Osteoblast (primary cell): ENCODE data around the gene COL24A1. TPM values are rescaled to one million over a fixed set of nuclear protein-coding genes. Genes with fewer than 3 reads are reported as not detected.

Experiments
- DNase-seq: peaks from one replicate; pipeline ENCODE4 v3.0.0; 2011; ENCODE audit warnings: low spot score, mixed read lengths; ENCODE audit not compliant: insufficient read length; ENCODE audit errors: missing footprints
- H2AFZ ChIP-seq: 2 replicates; pipeline ENCODE4 v1.6.0; 2011; ENCODE audit warnings: mild to moderate bottlenecking, low read length
- H3K27ac ChIP-seq: 2 replicates; pipeline ENCODE4 v1.5.1; 2011; ENCODE audit warnings: mild to moderate bottlenecking, low read depth, low read length, moderate library complexity
- H3K27me3 ChIP-seq: 2 replicates; pipeline ENCODE4 v1.6.0; 2012; ENCODE audit warnings: mild to moderate bottlenecking, control low read depth, inconsistent platforms, low read length, moderate library complexity; ENCODE audit not compliant: insufficient read depth
- H3K36me3 ChIP-seq: 2 replicates; pipeline ENCODE4 v1.5.1; 2011; ENCODE audit warnings: mild to moderate bottlenecking, low read length, control low read depth, moderate library complexity; ENCODE audit not compliant: insufficient read depth
- H3K4me1 ChIP-seq: 2 replicates; pipeline ENCODE4 v1.5.1; 2011; ENCODE audit warnings: mild to moderate bottlenecking, low read length, control low read depth, moderate library complexity; ENCODE audit not compliant: insufficient read depth
- H3K4me2 ChIP-seq: 2 replicates; pipeline ENCODE4 v1.6.0; 2011; ENCODE audit warnings: mild to moderate bottlenecking, low read length; ENCODE audit not compliant: insufficient read depth
- H3K4me3 ChIP-seq: fragments of 200-600 bp; sonication (generic); 3 replicates; pipeline ENCODE4 v1.5.1; 2012; ENCODE audit warnings: mild to moderate bottlenecking, low read length, inconsistent platforms; ENCODE audit not compliant: insufficient read depth
- H3K79me2 ChIP-seq: 2 replicates; pipeline ENCODE4 v1.6.0; 2012; ENCODE audit warnings: mild to moderate bottlenecking, low read length, control low read depth, inconsistent platforms; ENCODE audit not compliant: insufficient read depth
- H3K9me3 ChIP-seq: 2 replicates; pipeline ENCODE4 v1.5.1; 2011; ENCODE audit warnings: low read depth, low read length, control low read depth
- H4K20me1 ChIP-seq: 2 replicates; pipeline ENCODE4 v1.6.0; 2012; ENCODE audit warnings: mild to moderate bottlenecking, low read length, control low read depth; ENCODE audit not compliant: insufficient read depth
- total RNA-seq: library from RNA; depleted of rRNA; stranded (reverse); fragments of >200 nt; gene quantifications from 2 replicates; pipeline ENCODE4 v1.2.3, GENCODE V29; 2012
- TF ChIP-seq, protein P1 (sequence below): IDR thresholded peaks from 2 replicates; pipeline ENCODE4 v1.5.1; 2011; ENCODE audit warnings: mild to moderate bottlenecking, low read depth, low read length, moderate library complexity; ENCODE audit errors: extremely low read depth

The COL24A1 gene
- total RNA-seq, 1 donor = 1.1 TPM

DNA sequence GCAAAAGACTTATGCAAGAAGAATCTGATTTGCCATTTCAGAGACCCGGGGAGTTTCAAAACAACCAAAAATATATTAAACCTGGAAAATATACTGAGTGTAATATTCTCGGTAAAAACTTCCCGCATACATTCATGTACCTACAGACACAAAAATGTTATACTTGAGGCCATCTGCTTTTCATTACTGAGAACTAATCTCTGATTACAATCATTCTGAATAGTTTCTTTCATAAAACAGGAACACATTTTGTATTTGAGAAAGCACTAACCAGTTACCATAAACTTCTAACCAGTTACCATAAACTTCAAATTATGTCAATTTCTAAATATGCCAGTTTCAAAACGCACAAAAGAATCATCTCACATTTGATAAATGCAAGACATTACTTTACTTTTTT, 456.1 kb downstream of the COL24A1 start:
- Histone ChIP-seq H3K4me3 (no peak overlapping the region), H4K20me1 (no peaks in the 10 kb centered on the region), H3K9me3 (no peaks in the 10 kb centered on the region), H3K4me2 (no peak overlapping the region), H3K27me3 (no peaks in the 10 kb centered on the region), H2AFZ (no peak overlapping the region), H3K4me1 (no peaks in the 10 kb centered on the region), H3K79me2 (peaks cover 44% of the 10 kb centered on the region), H3K36me3 (peaks cover 47% of the 10 kb centered on the region), H3K27ac (no peak overlapping the region)
- DNase-seq = no peak
- TF ChIP-seq, protein P1, sequence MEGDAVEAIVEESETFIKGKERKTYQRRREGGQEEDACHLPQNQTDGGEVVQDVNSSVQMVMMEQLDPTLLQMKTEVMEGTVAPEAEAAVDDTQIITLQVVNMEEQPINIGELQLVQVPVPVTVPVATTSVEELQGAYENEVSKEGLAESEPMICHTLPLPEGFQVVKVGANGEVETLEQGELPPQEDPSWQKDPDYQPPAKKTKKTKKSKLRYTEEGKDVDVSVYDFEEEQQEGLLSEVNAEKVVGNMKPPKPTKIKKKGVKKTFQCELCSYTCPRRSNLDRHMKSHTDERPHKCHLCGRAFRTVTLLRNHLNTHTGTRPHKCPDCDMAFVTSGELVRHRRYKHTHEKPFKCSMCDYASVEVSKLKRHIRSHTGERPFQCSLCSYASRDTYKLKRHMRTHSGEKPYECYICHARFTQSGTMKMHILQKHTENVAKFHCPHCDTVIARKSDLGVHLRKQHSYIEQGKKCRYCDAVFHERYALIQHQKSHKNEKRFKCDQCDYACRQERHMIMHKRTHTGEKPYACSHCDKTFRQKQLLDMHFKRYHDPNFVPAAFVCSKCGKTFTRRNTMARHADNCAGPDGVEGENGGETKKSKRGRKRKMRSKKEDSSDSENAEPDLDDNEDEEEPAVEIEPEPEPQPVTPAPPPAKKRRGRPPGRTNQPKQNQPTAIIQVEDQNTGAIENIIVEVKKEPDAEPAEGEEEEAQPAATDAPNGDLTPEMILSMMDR = no peak

DNA sequence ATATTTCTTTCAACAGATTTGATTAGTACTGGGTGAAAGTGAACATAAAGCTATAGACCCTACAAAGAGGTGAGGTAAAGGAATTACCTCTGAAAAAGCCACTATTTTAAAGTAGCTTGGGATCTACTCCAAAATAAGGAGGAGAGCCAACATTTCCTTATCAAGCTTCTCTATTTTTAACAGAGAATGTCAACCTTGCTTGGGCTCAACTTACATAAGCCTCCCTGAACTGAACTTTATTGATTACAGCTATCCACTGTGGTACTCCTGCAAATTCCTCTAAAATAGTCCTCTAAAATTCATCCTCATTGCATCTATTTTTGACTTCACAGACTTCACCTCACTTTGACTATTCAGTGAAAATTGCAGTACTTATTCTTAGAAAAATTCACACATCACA, 458.7 kb downstream of the COL24A1 start:
- Histone ChIP-seq H3K4me1 (peaks cover 4% of the 10 kb centered on the region), H3K79me2 (peaks cover 26% of the 10 kb centered on the region), H3K4me3 (no peak overlapping the region), H3K27ac (no peak overlapping the region), H4K20me1 (no peaks in the 10 kb centered on the region), H2AFZ (no peak overlapping the region), H3K9me3 (no peaks in the 10 kb centered on the region), H3K36me3 (peaks cover 33% of the 10 kb centered on the region), H3K4me2 (no peak overlapping the region), H3K27me3 (no peaks in the 10 kb centered on the region)
- TF ChIP-seq, protein P1 = no peak
- no peak for DNase-seq

DNA sequence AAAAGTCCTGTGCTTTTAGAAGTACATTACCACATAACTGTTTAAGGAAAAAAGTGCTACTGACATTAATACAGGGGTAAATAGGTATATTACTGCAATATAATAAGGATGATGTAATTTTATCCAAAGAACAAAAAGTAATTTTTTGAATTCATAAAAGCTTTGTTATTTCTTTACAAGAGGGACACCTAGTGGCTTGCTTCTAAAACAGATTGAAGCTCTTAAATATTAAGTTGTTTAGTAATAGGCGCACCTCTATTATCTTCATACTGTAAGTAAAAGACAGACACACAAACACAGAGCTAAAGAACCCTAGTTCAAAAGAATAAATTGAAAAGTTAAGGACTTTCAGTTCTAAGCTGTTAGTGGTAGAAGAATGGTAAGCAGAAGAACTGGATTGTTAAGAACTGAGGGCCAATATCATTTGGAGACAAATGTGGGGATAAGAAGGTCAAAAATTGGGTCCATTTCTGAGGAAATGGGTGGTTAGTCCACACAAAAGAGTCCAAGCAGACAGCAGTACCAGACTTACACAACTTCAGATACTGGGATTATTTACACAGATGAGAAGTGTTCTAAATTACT, 463.8 kb downstream of the COL24A1 start:
- H4K20me1 ChIP-seq = no peaks in the 10 kb centered on the region
- H3K79me2 ChIP-seq = peaks cover 35% of the 10 kb centered on the region
- no peaks in the 10 kb centered on the region for H3K27me3 ChIP-seq
- no peak for DNase-seq
- peaks cover 15% of the 10 kb centered on the region for H3K4me1 ChIP-seq
- no peak overlapping the region for H3K4me3 ChIP-seq
- H3K27ac ChIP-seq = peak overlapping the region; percentile 65
- no peaks in the 10 kb centered on the region for H3K9me3 ChIP-seq
- peaks cover 12% of the 10 kb centered on the region for H3K36me3 ChIP-seq
- H3K4me2 ChIP-seq = no peak overlapping the region
- TF ChIP-seq, protein P1 = peak; percentile 60
- H2AFZ ChIP-seq = no peak overlapping the region

DNA sequence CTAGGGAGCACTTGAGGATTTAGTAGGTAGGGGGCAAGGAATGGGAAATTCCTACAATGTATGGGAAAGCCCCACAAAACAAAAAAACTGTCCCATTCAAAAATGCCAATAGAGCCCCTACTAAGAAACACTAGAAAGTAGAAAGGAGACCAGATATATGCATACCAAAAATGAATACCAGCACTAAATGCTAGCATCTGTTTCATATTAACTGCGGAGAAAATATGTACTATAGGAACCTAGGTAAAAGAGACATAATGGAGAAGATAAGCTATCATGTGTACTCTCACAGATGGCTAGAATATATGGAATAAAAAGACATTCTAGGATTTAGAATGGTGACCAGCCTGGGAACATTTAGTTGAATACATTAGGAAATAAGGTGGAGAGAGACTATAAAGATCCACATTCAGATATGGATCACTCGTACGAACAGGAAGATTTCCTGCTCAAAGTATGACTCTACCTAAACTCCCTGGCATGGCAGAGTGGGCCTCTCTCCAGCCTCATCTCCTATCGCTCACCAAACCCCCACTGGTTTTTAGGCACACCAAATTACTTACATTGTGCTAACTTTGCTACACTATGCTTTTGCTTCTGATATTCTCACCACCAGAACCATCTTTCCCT, 466.7 kb downstream of the COL24A1 start:
- TF ChIP-seq, protein P1 = no peak
- Histone ChIP-seq H3K36me3 (peaks cover 8% of the 10 kb centered on the region), H3K4me2 (no peak overlapping the region), H3K9me3 (no peaks in the 10 kb centered on the region), H2AFZ (no peak overlapping the region), H3K27ac (no peak overlapping the region), H3K4me1 (peaks cover 15% of the 10 kb centered on the region), H3K79me2 (peaks cover 41% of the 10 kb centered on the region), H4K20me1 (no peaks in the 10 kb centered on the region), H3K27me3 (no peaks in the 10 kb centered on the region), H3K4me3 (no peak overlapping the region)
- DNase-seq = no peak
